T47D (cell line): Measurements from ENCODE around the gene DDX27.

ENCODE experiments used
- DNase-seq, 2 experiments: peaks; one replicate each; pipeline versions ENCODE4 v3.0.0 to v3.0.0-alpha.2; 2011 to 2012; ENCODE audit warnings: low read depth in 1 of 2, low spot score in 1 of 2
- JUND ChIP-seq: IDR thresholded peaks from 2 replicates; pipeline ENCODE4 v1.6.1; 2012; ENCODE audit warnings: low read depth
- in situ Hi-C: cut with HindIII; loops from 2 replicates; pipeline ENCODE4 v1.10.0; 2016; ENCODE audit warnings: low sequenced_read_pairs, low pct_unique_long_range_greater_than_20kb

The DDX27 gene

GRCh38 chr20:49278036-49278817 lies 59.0 kb downstream of the DDX27 start, which contains the start of gene ZNFX1:
ZNFX1 (minus strand) TSS chr20:49278057; CDS start chr20:49275839, 2,218 bp downstream.
- in situ Hi-C loops, result no loop called here
- TF ChIP-seq JUND, result no peak
- peak; percentile 94 to 100 for DNase-seq

- DNase-seq, result peak in 1 of 2 experiments; percentile 52
- in situ Hi-C loops, result no loop called here
- no peak for TF ChIP-seq JUND
Observed at GRCh38 chr20:49278818-49279676, 59.8 kb downstream of the DDX27 start.

- peak in 1 of 2 experiments; percentile 55 for DNase-seq
- in situ Hi-C loops, result no loop called here
- no peak for TF ChIP-seq JUND
Observed at GRCh38 chr20:49279677-49280462, 60.7 kb downstream of the DDX27 start.

GRCh38 chr20:49280463-49281058 lies 61.3 kb downstream of the DDX27 start:
- in situ Hi-C loops, result no loop called here
- DNase-seq, result peak in 1 of 2 experiments; percentile 29

GRCh38 chr20:49281059-49281912 lies 62.1 kb downstream of the DDX27 start:
- peak in 1 of 2 experiments; percentile 99 for DNase-seq
- 0 out of 2 replicates have a peak, but pooled peaks have one; percentile 9 for TF ChIP-seq JUND
- in situ Hi-C loops, result no loop called here

More at GRCh38 chr20:49280463-49281058, 61.3 kb downstream of the DDX27 start:
- TF ChIP-seq JUND, result no peak

GRCh38 chr20:49281913-49282467 lies 62.8 kb downstream of the DDX27 start:
- in situ Hi-C loops, result no loop called here
- TF ChIP-seq JUND, result no peak
- peak in 1 of 2 experiments; percentile 30 for DNase-seq

GRCh38 chr20:49282584-49283171 lies 63.5 kb downstream of the DDX27 start:
- in situ Hi-C loops, result no loop called here
- no peak for TF ChIP-seq JUND
- peak in 1 of 2 experiments; percentile 40 for DNase-seq

- TF ChIP-seq JUND, result no peak
- DNase-seq, result peak in 1 of 2 experiments; percentile 29
- in situ Hi-C loops, result no loop called here
Observed at GRCh38 chr20:49283176-49283702, 64.0 kb downstream of the DDX27 start.

GRCh38 chr20:49283703-49284625 lies 64.7 kb downstream of the DDX27 start:
- no peak for TF ChIP-seq JUND
- in situ Hi-C loops, result no loop called here
- peak in 1 of 2 experiments; percentile 36 for DNase-seq

GRCh38 chr20:49284818-49285217 lies 65.6 kb downstream of the DDX27 start:
- in situ Hi-C loops, result no loop called here
- no peak for DNase-seq
- no peak for TF ChIP-seq JUND
